HG03196 (cell line): ENCODE data around the gene CCHCR1.

Experiments used
- ATAC-seq: cut with Tn5 transposase; IDR thresholded peaks from one replicate; pipeline ENCODE4 v1.9.1; 2021; ENCODE audit not compliant: unreplicated experiment

The CCHCR1 gene

GRCh38 chr6:31110825-31111582, 46.6 kb downstream of the CCHCR1 start:
- no peak for ATAC-seq

GRCh38 chr6:31107052-31107451, 50.5 kb downstream of the CCHCR1 start:
- no peak for ATAC-seq

- no peak for ATAC-seq
Observed at GRCh38 chr6:31103136-31103535, 54.5 kb downstream of the CCHCR1 start.

- no peak for ATAC-seq
Observed at GRCh38 chr6:31098449-31098938, 59.1 kb downstream of the CCHCR1 start.

GRCh38 chr6:31096656-31097055, 60.9 kb downstream of the CCHCR1 start:
- ATAC-seq, result no peak

GRCh38 chr6:31096215-31096614, 61.4 kb downstream of the CCHCR1 start:
- ATAC-seq, result no peak

GRCh38 chr6:31094389-31094881, 63.2 kb downstream of the CCHCR1 start:
- no peak for ATAC-seq

- ATAC-seq, result no peak
Observed at GRCh38 chr6:31092769-31093505, 64.7 kb downstream of the CCHCR1 start.
